ENCODE results near the gene LAMC1.

Gene LAMC1

DNA sequence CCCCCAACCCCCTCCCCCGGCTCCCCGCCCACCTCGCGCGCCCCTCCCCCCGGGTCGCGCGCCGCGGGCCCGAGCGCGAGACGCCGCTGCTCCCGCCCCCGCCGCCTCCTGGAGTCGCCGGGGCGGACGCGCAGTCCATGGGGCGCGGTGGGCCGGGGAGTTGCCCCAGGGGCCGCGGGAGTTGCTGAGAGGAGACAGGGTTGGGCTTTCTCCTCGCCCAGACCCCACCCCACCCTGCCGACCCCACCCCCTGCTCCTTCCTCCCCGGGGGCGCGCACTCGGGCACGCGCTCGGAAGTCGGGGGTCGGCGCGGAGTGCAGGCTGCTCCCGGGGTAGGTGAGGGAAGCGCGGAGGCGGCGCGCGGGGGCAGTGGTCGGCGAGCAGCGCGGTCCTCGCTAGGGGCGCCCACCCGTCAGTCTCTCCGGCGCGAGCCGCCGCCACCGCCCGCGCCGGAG, at the start of gene LAMC1:
TSS of gene LAMC1 (plus strand) at position 275 of the 455 bp plus-strand sequence. CDS start 297 bp downstream, outside the sequence.
- no peak for DNase-seq

DNA sequence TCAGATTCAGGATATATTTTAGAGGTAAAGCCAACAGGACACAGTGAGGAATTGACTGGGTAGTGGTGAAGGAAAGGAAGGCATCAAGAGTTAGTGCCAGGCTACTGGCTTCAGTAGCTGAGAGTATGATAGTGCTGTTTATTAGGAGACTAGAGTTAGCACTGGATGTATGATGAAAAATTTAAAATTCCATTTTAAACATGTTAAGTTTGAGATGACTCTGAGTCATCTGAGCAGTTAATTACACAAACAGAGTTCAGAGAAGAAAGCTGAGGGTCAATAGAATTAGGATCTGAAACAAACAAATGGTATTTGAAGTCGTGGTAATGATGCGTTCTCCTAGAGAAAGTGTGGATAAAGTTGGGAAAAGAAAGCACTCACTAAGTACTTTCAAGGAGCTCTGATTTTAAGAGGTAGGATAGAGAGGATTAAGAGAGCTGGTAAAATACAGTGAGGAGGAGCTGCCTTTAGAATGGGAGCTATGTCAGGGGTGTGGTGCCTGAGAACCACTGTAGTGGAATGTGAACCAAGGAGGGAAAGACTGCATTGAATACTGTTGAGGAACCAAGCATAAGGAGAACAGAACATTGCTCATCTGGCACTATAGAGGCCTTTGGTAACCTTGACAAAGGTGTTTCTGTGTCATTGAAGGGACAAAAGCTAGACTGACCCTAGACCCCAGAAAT, 48.6 kb upstream of the LAMC1 start:
- DNase-seq: no peak

GRCh38 chr1:182977480-182977879, 45.7 kb upstream of the LAMC1 start:
- DNase-seq: no peak

DNA sequence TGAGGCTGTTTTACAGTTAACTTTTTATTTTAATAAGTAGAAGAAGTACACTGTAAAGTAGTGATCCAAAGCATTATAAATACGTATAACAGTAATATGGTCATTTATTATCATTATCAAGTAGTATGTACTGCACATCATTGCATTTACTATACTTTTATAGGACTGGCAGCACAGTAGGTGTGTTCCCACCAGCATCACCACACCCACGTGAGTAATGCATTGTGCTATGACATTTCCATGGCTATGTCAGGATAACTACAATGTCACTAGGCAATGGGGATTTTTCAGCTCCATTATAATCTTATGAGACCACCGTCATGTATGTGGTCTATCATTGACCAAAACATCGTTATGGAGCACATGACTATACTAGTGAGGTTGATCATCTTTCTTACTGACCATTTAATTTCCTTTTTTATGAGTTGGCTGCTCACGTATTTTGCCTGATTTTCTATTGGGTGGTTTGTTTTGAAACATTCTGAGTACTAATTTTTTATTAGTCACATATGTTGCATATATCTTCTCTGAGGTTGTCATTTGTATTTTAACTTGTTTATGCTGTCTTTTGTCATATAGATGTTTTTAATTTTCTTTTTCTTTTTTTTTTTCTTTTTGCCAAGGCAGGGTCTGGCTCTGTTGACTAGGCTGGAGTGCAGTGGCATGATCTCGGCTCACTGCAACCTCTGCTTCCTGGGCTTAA, 44.9 kb upstream of the LAMC1 start:
- no peak for DNase-seq

DNA sequence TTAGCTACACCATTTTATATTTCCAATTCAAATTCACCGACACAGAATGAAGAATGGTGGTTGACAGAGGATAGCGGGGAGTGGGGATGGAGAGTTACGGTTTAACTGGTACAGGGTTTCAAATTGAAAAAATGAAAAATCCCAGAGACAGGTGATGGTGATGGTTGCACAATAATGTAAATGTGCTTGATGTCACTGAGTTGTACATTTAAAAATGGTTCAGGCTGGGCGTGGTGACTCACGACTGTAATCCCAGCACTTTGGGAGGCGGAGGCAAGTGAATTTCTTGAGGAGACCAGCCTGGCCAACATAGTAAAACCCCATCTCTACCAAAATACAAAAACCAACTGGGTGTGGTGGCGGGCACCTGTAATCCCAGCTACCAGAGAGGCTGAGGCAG, 39.1 kb upstream of the LAMC1 start:
- no peak for DNase-seq

DNA sequence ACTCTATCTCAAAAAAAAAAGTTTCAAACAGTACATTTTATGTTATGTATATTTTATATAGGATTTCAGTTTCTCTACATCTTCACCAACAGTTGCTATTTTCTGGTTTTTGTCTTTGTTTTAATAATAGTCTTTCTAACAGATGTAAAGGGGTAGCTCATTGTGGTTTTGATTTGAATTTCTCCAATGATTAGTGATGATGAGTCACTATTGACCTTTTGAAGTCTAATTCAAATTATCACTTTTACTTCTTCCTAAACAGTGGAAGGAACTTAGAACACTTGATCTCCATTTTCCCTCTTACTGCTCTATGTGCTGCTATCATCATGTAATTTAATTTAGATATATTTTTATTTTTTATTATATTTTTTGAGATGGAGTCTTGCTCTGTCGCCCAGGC, 38.6 kb upstream of the LAMC1 start:
- DNase-seq: no peak

GRCh38 chr1:182985876-182986275, 37.3 kb upstream of the LAMC1 start:
- DNase-seq: no peak

GRCh38 chr1:182990413-182991144, 32.6 kb upstream of the LAMC1 start:
- DNase-seq: no peak

DNA sequence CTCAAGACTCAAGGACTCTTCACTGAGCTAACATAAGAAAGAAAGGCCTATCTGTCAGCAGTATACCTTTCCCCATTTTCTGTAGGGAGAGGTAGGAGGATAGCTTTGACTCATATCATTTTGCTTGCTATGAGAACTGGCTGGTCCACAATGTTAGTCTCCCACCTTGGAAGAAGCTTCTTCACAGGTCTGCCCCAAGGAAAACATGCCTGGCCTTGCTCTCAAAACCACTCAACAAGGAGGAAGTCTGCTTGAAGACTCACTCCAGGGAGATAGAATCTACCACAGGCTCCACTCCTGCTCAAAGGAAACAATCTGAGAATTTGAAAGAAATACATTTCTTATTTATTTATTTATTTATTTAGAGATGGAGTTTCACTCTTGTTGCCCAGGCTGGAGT, 29.5 kb upstream of the LAMC1 start:
- no peak for DNase-seq

- no peak for DNase-seq
Observed at GRCh38 chr1:182995894-182996293, 27.3 kb upstream of the LAMC1 start.

GRCh38 chr1:182996816-182997215, 26.4 kb upstream of the LAMC1 start:
- no peak for DNase-seq

DNA sequence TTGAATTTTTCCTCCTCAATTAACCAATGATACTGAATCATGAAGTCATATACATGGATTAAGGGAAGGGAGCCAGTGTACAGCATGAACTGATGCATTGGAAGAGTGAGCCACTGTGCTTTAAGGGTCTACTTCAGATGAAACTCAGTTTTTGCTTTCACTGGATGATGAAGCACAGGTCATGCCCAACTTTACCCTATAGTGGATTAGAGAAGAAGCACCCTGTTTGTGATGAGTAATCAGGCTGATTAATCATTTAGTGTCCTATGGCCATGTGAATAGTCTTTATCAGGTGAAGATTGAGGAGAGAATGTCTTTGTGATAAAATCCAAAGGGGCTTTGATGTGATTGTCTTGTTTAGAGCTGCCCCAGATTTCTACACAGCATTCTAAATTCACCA, 24.7 kb upstream of the LAMC1 start:
- DNase-seq: no peak

GRCh38 chr1:183000167-183000962, 22.9 kb upstream of the LAMC1 start:
- no peak for DNase-seq

- no peak for DNase-seq
Observed at GRCh38 chr1:183002267-183002666, 21.0 kb upstream of the LAMC1 start.

- no peak for DNase-seq
Observed at GRCh38 chr1:183002797-183003196, 20.4 kb upstream of the LAMC1 start.

DNA sequence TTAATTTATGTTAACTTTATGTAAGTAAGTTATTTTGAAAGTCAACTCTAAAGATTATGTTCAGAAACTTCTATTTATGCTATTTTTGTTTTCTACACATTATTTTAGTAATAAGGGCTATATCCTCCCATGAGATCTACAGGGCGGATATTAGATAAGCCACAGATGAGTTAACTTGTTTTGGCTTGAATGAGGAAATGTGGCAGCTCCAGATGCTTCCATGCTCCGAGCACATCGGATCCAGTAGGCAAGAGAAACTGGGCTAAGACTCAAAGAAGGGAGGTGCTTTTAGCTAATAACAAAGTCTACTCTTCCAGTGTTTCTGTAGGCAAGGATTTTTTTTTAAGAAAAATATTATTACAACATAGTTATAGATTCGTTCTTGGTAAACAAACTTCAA, 20.0 kb upstream of the LAMC1 start:
- no peak for DNase-seq

DNA sequence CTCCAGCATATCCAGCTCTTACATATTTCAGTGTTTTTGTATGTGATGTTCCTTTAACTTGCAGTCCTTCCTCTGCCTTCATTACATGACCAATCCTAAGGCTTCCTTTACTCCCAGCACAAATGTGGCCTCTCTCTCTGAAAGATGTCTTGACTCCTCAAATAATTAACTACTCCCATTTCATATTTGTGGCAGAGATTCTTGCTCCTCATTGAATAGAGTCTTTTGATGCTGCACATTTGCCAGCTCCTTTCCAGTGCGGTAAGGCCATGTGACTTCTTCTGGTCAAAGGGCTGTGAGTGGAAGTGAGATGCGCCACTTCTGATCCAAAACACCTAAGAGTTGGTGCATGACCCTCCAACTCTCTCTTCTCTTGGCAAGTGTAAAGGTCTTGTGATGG, 19.1 kb upstream of the LAMC1 start:
- DNase-seq: no peak

GRCh38 chr1:183011859-183012258, 11.4 kb upstream of the LAMC1 start:
- no peak for DNase-seq

DNA sequence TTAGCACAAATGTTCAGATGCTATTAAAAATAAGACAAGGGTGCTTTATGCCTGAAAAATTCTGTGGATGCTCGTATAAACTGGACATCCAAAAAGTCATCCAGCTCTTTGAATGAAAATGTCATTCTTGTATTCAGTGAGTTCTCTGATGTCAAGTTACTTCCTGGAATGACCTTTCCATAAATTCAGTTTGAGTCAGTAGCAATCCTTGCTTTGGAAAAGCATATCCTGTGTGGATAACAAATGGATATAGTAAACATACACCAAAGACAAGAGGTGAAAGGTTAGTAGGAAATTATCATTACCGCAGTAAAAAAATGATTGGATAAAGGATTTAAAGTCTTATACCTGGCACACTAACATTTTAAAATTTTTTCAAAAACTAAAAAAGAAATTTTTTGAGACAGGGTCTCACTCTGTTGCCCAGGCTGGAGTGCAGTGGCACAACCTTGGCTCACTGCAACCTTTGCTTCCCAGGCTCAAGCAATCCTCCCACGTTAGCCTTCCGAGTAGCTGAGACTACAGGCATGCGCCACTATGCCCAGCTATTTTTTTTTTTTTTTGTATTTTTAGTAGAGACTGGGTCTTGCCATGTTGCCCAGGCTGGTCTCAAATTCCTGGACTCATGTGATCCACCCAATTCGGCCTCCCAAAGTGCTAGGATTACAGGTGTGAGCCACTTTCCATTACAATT, 10.8 kb upstream of the LAMC1 start:
- DNase-seq: no peak

- no peak for DNase-seq
Observed at GRCh38 chr1:183019139-183019740, 4.0 kb upstream of the LAMC1 start.

- DNase-seq: no peak
Observed at GRCh38 chr1:183019860-183020259, 3.4 kb upstream of the LAMC1 start.
